ENCODE measurements around the gene LENG8.

- TF ChIP-seq EZH2phosphoT487 (conservative IDR thresholded peaks at IDR 0.05; ENCODE audit: low read length): no peak
- TF ChIP-seq CTCF (IDR thresholded peaks at IDR 0.05; ENCODE audit: insufficient read depth, low read length, poor library complexity, severe bottlenecking): no peak
These were observed 36.9 kb downstream of the LENG8 start for GRCh38 chr19:54485851-54486250.

Data from SU-DHL-6 (cell line).